Endothelial cell of umbilical vein (primary cell): ENCODE measurements around the gene TFAP2B.

Experiments used
- FOS ChIP-seq: IDR thresholded peaks from 2 replicates; pipeline ENCODE4 v1.6.1; 2011; ENCODE audit warnings: mild to moderate bottlenecking, low read length, moderate library complexity, borderline replicate concordance; ENCODE audit not compliant: insufficient read depth
- GATA2 ChIP-seq: IDR thresholded peaks from 2 replicates; pipeline ENCODE4 v1.7.0; 2011; ENCODE audit warnings: low read depth, mild to moderate bottlenecking, moderate library complexity, mixed read lengths, low read length; ENCODE audit not compliant: insufficient read length, insufficient read depth
- POLR2A ChIP-seq: IDR thresholded peaks from 2 replicates; pipeline ENCODE4 v1.6.1; 2012; ENCODE audit warnings: low read depth, mild to moderate bottlenecking, control low read depth, low read length
- POLR2AphosphoS5 ChIP-seq: IDR thresholded peaks from 2 replicates; pipeline ENCODE4 v1.6.1; 2012; ENCODE audit warnings: low read depth, mild to moderate bottlenecking, control low read depth, low read length, moderate library complexity; ENCODE audit not compliant: insufficient read depth
- TF ChIP-seq, protein P1 (sequence below), 2 donors: IDR thresholded peaks; 1 replicate in 1 of 2; 2 replicates in 1 of 2; pipeline ENCODE4 v1.5.1; 2011; ENCODE audit warnings: low read length in 2 of 2, mild to moderate bottlenecking in 2 of 2, moderate library complexity in 2 of 2, control low read depth in 1 of 2, inconsistent platforms in 1 of 2, low read depth in 1 of 2; ENCODE audit not compliant: insufficient read depth in 1 of 2; ENCODE audit errors: extremely low read depth in 1 of 2
- TF ChIP-seq, protein P2 (sequence below): IDR thresholded peaks from 2 replicates; pipeline ENCODE4 v1.6.1; 2011; ENCODE audit not compliant: insufficient read depth, insufficient read length

DNA sequence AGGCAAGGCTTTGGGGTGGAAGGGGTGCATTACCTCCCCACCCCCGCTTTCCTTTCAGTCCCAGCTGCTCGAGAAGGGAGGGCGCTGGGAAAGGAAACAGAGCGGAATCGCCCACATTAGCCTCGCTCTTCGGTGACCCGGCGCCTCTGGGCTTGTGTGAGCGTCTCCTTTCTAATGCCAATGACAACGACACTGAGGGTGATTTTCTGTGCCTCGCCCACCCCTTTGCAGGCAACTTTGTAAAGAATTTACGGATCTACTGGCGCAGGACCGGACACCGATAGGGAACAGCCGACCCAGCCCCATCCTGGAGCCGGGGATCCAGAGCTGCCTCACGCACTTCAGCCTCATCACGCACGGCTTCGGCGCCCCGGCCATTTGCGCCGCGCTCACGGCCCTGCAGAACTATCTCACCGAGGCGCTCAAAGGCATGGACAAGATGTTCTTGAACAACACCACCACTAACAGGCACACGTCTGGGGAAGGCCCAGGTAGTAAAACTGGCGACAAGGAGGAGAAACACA is 24.3 kb downstream of the TFAP2B start:
- TF ChIP-seq, protein P1, sequence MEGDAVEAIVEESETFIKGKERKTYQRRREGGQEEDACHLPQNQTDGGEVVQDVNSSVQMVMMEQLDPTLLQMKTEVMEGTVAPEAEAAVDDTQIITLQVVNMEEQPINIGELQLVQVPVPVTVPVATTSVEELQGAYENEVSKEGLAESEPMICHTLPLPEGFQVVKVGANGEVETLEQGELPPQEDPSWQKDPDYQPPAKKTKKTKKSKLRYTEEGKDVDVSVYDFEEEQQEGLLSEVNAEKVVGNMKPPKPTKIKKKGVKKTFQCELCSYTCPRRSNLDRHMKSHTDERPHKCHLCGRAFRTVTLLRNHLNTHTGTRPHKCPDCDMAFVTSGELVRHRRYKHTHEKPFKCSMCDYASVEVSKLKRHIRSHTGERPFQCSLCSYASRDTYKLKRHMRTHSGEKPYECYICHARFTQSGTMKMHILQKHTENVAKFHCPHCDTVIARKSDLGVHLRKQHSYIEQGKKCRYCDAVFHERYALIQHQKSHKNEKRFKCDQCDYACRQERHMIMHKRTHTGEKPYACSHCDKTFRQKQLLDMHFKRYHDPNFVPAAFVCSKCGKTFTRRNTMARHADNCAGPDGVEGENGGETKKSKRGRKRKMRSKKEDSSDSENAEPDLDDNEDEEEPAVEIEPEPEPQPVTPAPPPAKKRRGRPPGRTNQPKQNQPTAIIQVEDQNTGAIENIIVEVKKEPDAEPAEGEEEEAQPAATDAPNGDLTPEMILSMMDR (IDR thresholded peaks at IDR 0.05; ENCODE audit: extremely low read depth in 1 of 2, insufficient read depth in 1 of 2, low read depth in 1 of 2, low read length in 2 of 2): no peak
- TF ChIP-seq GATA2: no peak
- no peak for TF ChIP-seq POLR2A
- no peak for TF ChIP-seq FOS
- no peak for TF ChIP-seq POLR2AphosphoS5
- TF ChIP-seq, protein P2, sequence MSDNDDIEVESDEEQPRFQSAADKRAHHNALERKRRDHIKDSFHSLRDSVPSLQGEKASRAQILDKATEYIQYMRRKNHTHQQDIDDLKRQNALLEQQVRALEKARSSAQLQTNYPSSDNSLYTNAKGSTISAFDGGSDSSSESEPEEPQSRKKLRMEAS: no peak
